IMR-90 (cell line): ENCODE results near the gene SKP2. TPM values are rescaled to one million over a fixed set of nuclear protein-coding genes. Genes with fewer than 3 reads are reported as not detected.

Source experiments
- ATAC-seq: fragments of 200-7000 bp; cut with Tn5 transposase; 2 replicates; pipeline ENCODE4 v1.9.1; 2020; ENCODE audit warnings: low read depth, mild to moderate bottlenecking, moderate library complexity
- BruUV-seq: library from RNA; stranded (reverse); fragments of 400-500 nt; replicated peaks from 2 replicates; lab custom pipeline; 2021; lab: Mats Ljungman, UMichigan
- CTCF ChIA-PET: fragments of 300-600 bp; formaldehyde crosslinking; extraction: SDS; loops from one replicate; lab custom pipeline; 2021; ENCODE audit warnings: antibody characterized with exemption; lab: Yijun Ruan, JAX
- POLR2A ChIA-PET: fragments of 300-600 bp; sonication (Branson Sonifier 250); formaldehyde crosslinking; loops from one replicate; lab custom pipeline; 2022; ENCODE audit warnings: antibody characterized with exemption; ENCODE audit not compliant: unreplicated experiment; lab: Charles Lee
- DNase-seq: peaks from one replicate; pipeline ENCODE4 v3.0.0; 2013
- H2AFZ ChIP-seq: replicated peaks from 2 replicates; pipeline ENCODE3; 2013; ENCODE audit warnings: low read length, mild to moderate bottlenecking; ENCODE audit not compliant: poor library complexity
- H2AK5ac ChIP-seq: 2 replicates; pipeline ENCODE4 v1.6.1; 2013; ENCODE audit warnings: low read depth, low read length, inconsistent platforms
- H2AK9ac ChIP-seq: replicated peaks from 2 replicates; pipeline ENCODE3; 2013; ENCODE audit warnings: mild to moderate bottlenecking, low read depth, low read length, moderate library complexity; ENCODE audit not compliant: poor library complexity
- H2BK120ac ChIP-seq: 2 replicates; pipeline ENCODE4 v1.6.1; 2013; ENCODE audit warnings: low read depth, low read length, inconsistent platforms
- H2BK15ac ChIP-seq: 3 replicates; pipeline ENCODE4 v1.6.1; 2013; ENCODE audit warnings: low read depth, low read length, inconsistent platforms
- H2BK20ac ChIP-seq: 2 replicates; pipeline ENCODE4 v1.6.1; 2013; ENCODE audit warnings: low read depth, mild to moderate bottlenecking, inconsistent platforms, low read length, moderate library complexity
- H2BK5ac ChIP-seq: 2 replicates; pipeline ENCODE4 v1.6.1; 2013; ENCODE audit warnings: mild to moderate bottlenecking, low read depth, low read length, inconsistent platforms; ENCODE audit not compliant: poor library complexity, severe bottlenecking
- H3K14ac ChIP-seq: replicated peaks from 2 replicates; pipeline ENCODE4 v1.6.1; 2013; ENCODE audit warnings: low read depth, low read length, inconsistent platforms
- H3K18ac ChIP-seq: 2 replicates; pipeline ENCODE4 v1.6.1; 2013; ENCODE audit warnings: low read depth, low read length, control low read depth
- H3K23ac ChIP-seq: 2 replicates; pipeline ENCODE4 v1.6.1; 2013; ENCODE audit warnings: low read depth, low read length, inconsistent platforms
- H3K27ac ChIP-seq: 2 replicates; pipeline ENCODE4 v1.5.1; 2013; ENCODE audit warnings: mild to moderate bottlenecking, control low read depth, low read length; ENCODE audit not compliant: insufficient read depth
- H3K27me3 ChIP-seq: 2 replicates; pipeline ENCODE4 v1.6.1; 2013; ENCODE audit warnings: low read length; ENCODE audit not compliant: control insufficient read depth, insufficient read depth
- H3K36me3 ChIP-seq: 2 replicates; pipeline ENCODE4 v1.6.1; 2013; ENCODE audit warnings: low read length, mixed read lengths; ENCODE audit not compliant: control insufficient read depth, insufficient read depth
- H3K4ac ChIP-seq: 2 replicates; pipeline ENCODE4 v1.6.1; 2013; ENCODE audit warnings: low read depth, low read length, inconsistent platforms
- H3K4me1 ChIP-seq: 2 replicates; pipeline ENCODE4 v1.6.1; 2013; ENCODE audit warnings: low read length, mixed read lengths; ENCODE audit not compliant: control insufficient read depth, insufficient read depth
- H3K4me2 ChIP-seq: 2 replicates; pipeline ENCODE4 v1.6.1; 2013; ENCODE audit warnings: low read depth, mild to moderate bottlenecking, control low read depth, low read length, moderate library complexity
- H3K4me3 ChIP-seq: 2 replicates; pipeline ENCODE4 v1.5.1; 2013; ENCODE audit warnings: low read depth, mild to moderate bottlenecking, control low read depth, low read length, moderate library complexity; ENCODE audit not compliant: insufficient read depth
- H3K56ac ChIP-seq: 2 replicates; pipeline ENCODE4 v1.6.1; 2013; ENCODE audit warnings: low read length, inconsistent platforms; ENCODE audit not compliant: insufficient read depth; ENCODE audit errors: extremely low read depth
- H3K79me1 ChIP-seq, 2 experiments: 2 replicates each; pipeline ENCODE4 v1.6.1; 2013; ENCODE audit warnings: low read length in 2 of 2, inconsistent platforms in 1 of 2, low read depth in 1 of 2
- H3K9ac ChIP-seq: 2 replicates; pipeline ENCODE4 v1.6.1; 2013; ENCODE audit warnings: low read depth, low read length, control low read depth
- H3K9me1 ChIP-seq: 2 replicates; pipeline ENCODE4 v1.6.1; 2013; ENCODE audit warnings: low read length, inconsistent platforms; ENCODE audit not compliant: insufficient read depth
- H3K9me3 ChIP-seq: 2 replicates; pipeline ENCODE4 v1.6.1; 2013; ENCODE audit warnings: low read length; ENCODE audit not compliant: control insufficient read depth, insufficient read depth
- H4K20me1 ChIP-seq: 2 replicates; pipeline ENCODE4 v1.6.1; 2013; ENCODE audit warnings: low read length, inconsistent platforms; ENCODE audit not compliant: insufficient read depth
- H4K5ac ChIP-seq: 2 replicates; pipeline ENCODE4 v1.6.1; 2013; ENCODE audit warnings: mild to moderate bottlenecking, low read depth, low read length, control low read depth
- H4K8ac ChIP-seq, 2 experiments: 2 replicates each; pipeline ENCODE4 v1.6.1; 2013; ENCODE audit warnings: low read depth in 2 of 2, low read length in 2 of 2, control low read depth in 1 of 2, inconsistent platforms in 1 of 2
- H4K91ac ChIP-seq: 2 replicates; pipeline ENCODE4 v1.6.1; 2013; ENCODE audit warnings: low read depth, low read length, inconsistent platforms; ENCODE audit not compliant: insufficient read depth
- CEBPB ChIP-seq: IDR thresholded peaks from 2 replicates; pipeline ENCODE4 v1.6.1; 2012; ENCODE audit warnings: low read depth, low read length, improper control_type of control experiment
- FOS ChIP-seq: fragments of 150-350 bp; IDR thresholded peaks from 2 replicates; pipeline ENCODE4 v1.6.1; 2016; ENCODE audit warnings: low read depth, low read length
- MAZ ChIP-seq: IDR thresholded peaks from 2 replicates; pipeline ENCODE4 v1.6.1; 2012; ENCODE audit warnings: low read depth, mild to moderate bottlenecking, low read length, improper control_type of control experiment, moderate library complexity, borderline replicate concordance
- MXI1 ChIP-seq: IDR thresholded peaks from 2 replicates; pipeline ENCODE4 v1.6.1; 2012; ENCODE audit warnings: low read depth, mild to moderate bottlenecking, low read length, moderate library complexity, borderline replicate concordance
- NFE2L2 ChIP-seq: fragments of 150-350 bp; IDR thresholded peaks from 2 replicates; pipeline ENCODE4 v1.6.1; 2016; ENCODE audit warnings: low read depth, mild to moderate bottlenecking, low read length
- RCOR1 ChIP-seq: IDR thresholded peaks from 2 replicates; pipeline ENCODE4 v1.6.1; 2012; ENCODE audit warnings: mild to moderate bottlenecking, low read length, improper control_type of control experiment; ENCODE audit not compliant: insufficient replicate concordance
- WGBS, 2 experiments: methylation state at CpG; one replicate each; pipeline versions ENCODE4 v1.1.5 to v1.1.7; 2013; ENCODE audit warnings: missing lambda C conversion rate in 2 of 2; ENCODE audit not compliant: insufficient read length in 1 of 2; ENCODE audit errors: extremely low coverage in 2 of 2; 5-methylcytosine and 5-hydroxymethylcytosine counted together
- dilution Hi-C: fragments of 300-500 bp; cut with HindIII; formaldehyde crosslinking; loops from one replicate; pipeline ENCODE4 v1.14.3; 2018; ENCODE audit warnings: low sequenced_read_pairs; ENCODE audit not compliant: unreplicated experiment
- in situ Hi-C: fragments of 300-500 bp; cut with MboI; formaldehyde crosslinking; loops from 3 replicates; pipeline ENCODE4 v1.14.3; 2019; ENCODE audit warnings: low sequenced_read_pairs, inconsistent platforms, mixed read lengths
- intact Hi-C: fragments of 100-400 bp; cut with micrococcal nuclease; formaldehyde crosslinking; loops from 2 replicates; pipeline ENCODE4 v1.10.0; 2022
- polyA plus RNA-seq, 3 experiments: library from polyadenylated mRNA; depleted of rRNA; stranded (reverse); fragments of >200 nt; gene quantifications; 2 replicates each; pipeline ENCODE4 v1.2.3, GENCODE V29; 2012; ENCODE audit warnings: low replicate concordance in 1 of 3
- total RNA-seq: library from RNA; depleted of rRNA; stranded (reverse); fragments of >200 nt; gene quantifications from 2 replicates; pipeline ENCODE4 v1.2.3, GENCODE V29; 2012
- TF ChIP-seq, protein P1 (sequence below): fragments of 150-350 bp; IDR thresholded peaks from 2 replicates; pipeline ENCODE4 v1.6.1; 2017; ENCODE audit warnings: mild to moderate bottlenecking, antibody characterized with exemption, low read length, low read depth
- TF ChIP-seq, protein P2 (sequence below): conservative IDR thresholded peaks from 2 replicates; pipeline ENCODE4 v1.5.1; 2012; ENCODE audit warnings: mild to moderate bottlenecking, low read depth, low read length, improper control_type of control experiment

SKP2 gene
- total and polyA plus RNA-seq, 2 of the 4 experiments (the other 2 are of a cell fraction) = 23.3 to 92.1 TPM

DNA sequence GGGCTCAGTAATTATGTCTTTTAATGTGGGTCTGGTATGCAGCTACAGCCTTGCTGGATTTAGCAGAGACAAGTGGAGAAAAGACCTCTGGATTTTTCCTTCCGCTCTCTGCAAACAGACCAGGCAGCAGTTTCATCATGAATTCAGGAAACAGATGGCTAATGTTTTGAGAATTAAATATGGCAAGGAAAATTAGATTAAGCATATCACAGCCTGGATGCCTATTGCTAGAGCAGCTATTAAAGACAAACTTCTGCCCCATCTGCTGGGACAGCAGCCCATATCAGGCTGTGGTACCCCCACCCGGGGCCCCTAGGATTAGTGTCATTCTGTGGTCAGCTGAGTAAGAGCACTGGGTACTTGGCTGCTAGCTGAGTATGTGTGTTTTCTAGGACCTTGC lies 6.2 kb downstream of the SKP2 start:
- Histone ChIP-seq H3K27me3 (no peaks in the 10 kb centered on the region), H3K27ac (peak overlapping the region; percentile 5; the same call in 1 of the 2 replicates), H2BK15ac (no peak overlapping the region), H2AK5ac (no peak overlapping the region), H2BK20ac (no peak overlapping the region), H3K18ac (no peak overlapping the region; the same call in 1 of the 2 replicates), H2BK5ac (no peak overlapping the region), H3K4me2 (no peak overlapping the region; the same call in 1 of the 2 replicates), H3K9me1 (peaks cover 3% of the 10 kb centered on the region; the same call in 1 of the 2 replicates), H3K4me3 (no peak overlapping the region), H4K5ac (no peak overlapping the region), H3K56ac (no peak overlapping the region), H4K20me1 (no peaks in the 10 kb centered on the region), H3K79me1 (peaks cover 51 to 84% of the 10 kb centered on the region in 2 experiments), H4K8ac (no peak overlapping the region; a peak in 1 of 4 replicates), H3K14ac (no peak overlapping the region), H3K23ac (no peak overlapping the region), H4K91ac (no peak overlapping the region), H3K9ac (no peak overlapping the region), H3K36me3 (peaks cover 44% of the 10 kb centered on the region), H3K9me3 (no peaks in the 10 kb centered on the region), H2AFZ (no peak overlapping the region), H2BK120ac (no peak overlapping the region), H3K4ac (no peak overlapping the region), H3K4me1 (peaks cover 20% of the 10 kb centered on the region), H2AK9ac (no peak overlapping the region)
- dilution Hi-C loops (no loop called here), intact Hi-C loops (loop anchor here (2.0 kb wide), 1 partner anchor 19 kb away; no protein-coding TSS in a partner anchor), in situ Hi-C loops (no loop called here)
- peak; percentile 7 for DNase-seq
- ChIA-PET POLR2A (no interaction called here), CTCF (no interaction called here)
- ATAC-seq = no peak
- BruUV-seq = no TSS peak
- 80% methylated on average over 1 of the region's 2 CpGs; no CpG with 5 or more reads in 1 of the 2 experiments for whole genome bisulfite sequencing, 2 experiments
- TF ChIP-seq, protein P1, sequence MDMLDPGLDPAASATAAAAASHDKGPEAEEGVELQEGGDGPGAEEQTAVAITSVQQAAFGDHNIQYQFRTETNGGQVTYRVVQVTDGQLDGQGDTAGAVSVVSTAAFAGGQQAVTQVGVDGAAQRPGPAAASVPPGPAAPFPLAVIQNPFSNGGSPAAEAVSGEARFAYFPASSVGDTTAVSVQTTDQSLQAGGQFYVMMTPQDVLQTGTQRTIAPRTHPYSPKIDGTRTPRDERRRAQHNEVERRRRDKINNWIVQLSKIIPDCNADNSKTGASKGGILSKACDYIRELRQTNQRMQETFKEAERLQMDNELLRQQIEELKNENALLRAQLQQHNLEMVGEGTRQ = no peak
- TF ChIP-seq RCOR1 = no peak
- TF ChIP-seq, protein P2, sequence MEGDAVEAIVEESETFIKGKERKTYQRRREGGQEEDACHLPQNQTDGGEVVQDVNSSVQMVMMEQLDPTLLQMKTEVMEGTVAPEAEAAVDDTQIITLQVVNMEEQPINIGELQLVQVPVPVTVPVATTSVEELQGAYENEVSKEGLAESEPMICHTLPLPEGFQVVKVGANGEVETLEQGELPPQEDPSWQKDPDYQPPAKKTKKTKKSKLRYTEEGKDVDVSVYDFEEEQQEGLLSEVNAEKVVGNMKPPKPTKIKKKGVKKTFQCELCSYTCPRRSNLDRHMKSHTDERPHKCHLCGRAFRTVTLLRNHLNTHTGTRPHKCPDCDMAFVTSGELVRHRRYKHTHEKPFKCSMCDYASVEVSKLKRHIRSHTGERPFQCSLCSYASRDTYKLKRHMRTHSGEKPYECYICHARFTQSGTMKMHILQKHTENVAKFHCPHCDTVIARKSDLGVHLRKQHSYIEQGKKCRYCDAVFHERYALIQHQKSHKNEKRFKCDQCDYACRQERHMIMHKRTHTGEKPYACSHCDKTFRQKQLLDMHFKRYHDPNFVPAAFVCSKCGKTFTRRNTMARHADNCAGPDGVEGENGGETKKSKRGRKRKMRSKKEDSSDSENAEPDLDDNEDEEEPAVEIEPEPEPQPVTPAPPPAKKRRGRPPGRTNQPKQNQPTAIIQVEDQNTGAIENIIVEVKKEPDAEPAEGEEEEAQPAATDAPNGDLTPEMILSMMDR = no peak
- TF ChIP-seq FOS = no peak
- TF ChIP-seq CEBPB = no peak
- no peak for TF ChIP-seq NFE2L2
- no peak for TF ChIP-seq MXI1
- TF ChIP-seq MAZ = no peak
